ENCODE results near the gene NFYA. TPM values are rescaled to one million over a fixed set of nuclear protein-coding genes. Genes with fewer than 3 reads are reported as not detected.
"Not testable (repeated sequence)": the region's sequence is repeated elsewhere in the genome, so short reads cannot be mapped to it uniquely, and the experiment has no call there.

Gene NFYA
- total and polyA plus RNA-seq, 7 experiments from 2014 or later: 18.6 to 63.3 (median 35.9) TPM

DNA sequence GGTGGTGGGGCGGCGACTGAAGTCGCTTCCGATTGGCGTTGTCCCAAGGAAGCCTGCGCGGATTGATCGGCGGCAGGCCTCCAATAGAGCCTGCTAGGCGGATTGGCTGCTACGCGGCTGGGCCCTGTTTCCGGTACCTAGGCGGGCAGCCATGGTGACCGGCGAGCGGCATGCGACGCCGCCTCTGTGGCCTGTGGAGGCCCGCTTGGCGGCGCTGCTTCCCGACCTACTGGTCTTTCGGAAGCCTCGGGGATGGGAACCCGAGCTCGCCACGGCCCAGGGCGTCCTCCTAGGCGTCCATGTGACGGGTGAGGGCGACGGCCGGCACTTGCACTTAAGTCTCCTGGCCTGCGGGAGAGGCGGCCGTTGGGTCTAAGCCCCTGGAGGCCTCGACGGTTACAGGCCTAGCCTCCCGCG is 28.1 kb downstream of the NFYA start:
- peak in 2 of 9 donors; percentile 43 to 59 for DNase-seq
- Mint-ChIP-seq H3K27me3 (no peaks in the 10 kb centered on the region), H3K9me3 (no peaks in the 10 kb centered on the region), H3K36me3 (peaks cover 26 to 42% (median 28%) of the 10 kb centered on the region in 5 donors), H3K4me1 (peaks cover 0 to 25% (median 17%) of the 10 kb centered on the region in 7 donors), H3K4me3 (peak overlapping the region in 3 of 10 donors; percentile 29 to 58 (median 39)), H3K27ac (peak overlapping the region in 3 of 9 donors; percentile 65 to 81 (median 72))
- no peaks in the 10 kb centered on the region for H3K27me3 ChIP-seq (ENCODE audit: control insufficient read depth in 2 of 2, insufficient read depth in 2 of 2, low read length in 2 of 2)
- H3K36me3 ChIP-seq (ENCODE audit: control insufficient read depth in 2 of 3, insufficient read depth in 3 of 3, low read length in 3 of 3): peaks cover 24 to 50% (median 26%) of the 10 kb centered on the region in 3 experiments
- ChIA-PET POLR2A (no interaction called here), CTCF (no interaction called here)
- ATAC-seq: no peak
- H3K9me3 ChIP-seq (ENCODE audit: control insufficient read depth in 2 of 3, low read length in 3 of 3): no peaks in the 10 kb centered on the region
- H3K4me3 ChIP-seq (ENCODE audit: low read length): no peak overlapping the region
- no peak overlapping the region for H3K27ac ChIP-seq (ENCODE audit: low read depth, low read length)
- H3K4me1 ChIP-seq (ENCODE audit: control insufficient read depth in 2 of 2, insufficient read depth in 2 of 2, low read length in 2 of 2): no peaks in the 10 kb centered on the region
- intact Hi-C loops (cut with micrococcal nuclease): no loop called here

GRCh38 chr6:41103847-41104246 is 31.1 kb downstream of the NFYA start:
- Mint-ChIP-seq H3K27me3 (no peaks in the 10 kb centered on the region), H3K4me3 (no peak overlapping the region), H3K4me1 (peaks cover 0 to 16% (median 7%) of the 10 kb centered on the region in 7 donors), H3K9me3 (no peaks in the 10 kb centered on the region), H3K36me3 (peaks cover 8 to 24% (median 15%) of the 10 kb centered on the region in 5 donors), H3K27ac (no peak overlapping the region)
- Histone ChIP-seq H3K4me1 (ENCODE audit: control insufficient read depth in 2 of 2, insufficient read depth in 2 of 2, low read length in 2 of 2) (no peaks in the 10 kb centered on the region), H3K4me3 (ENCODE audit: low read length) (no peak overlapping the region), H3K27ac (ENCODE audit: low read depth, low read length) (no peak overlapping the region), H3K27me3 (ENCODE audit: control insufficient read depth in 2 of 2, insufficient read depth in 2 of 2, low read length in 2 of 2) (no peaks in the 10 kb centered on the region), H3K9me3 (ENCODE audit: control insufficient read depth in 2 of 3, low read length in 3 of 3) (no peaks in the 10 kb centered on the region), H3K36me3 (ENCODE audit: control insufficient read depth in 2 of 3, insufficient read depth in 3 of 3, low read length in 3 of 3) (peaks cover 2 to 21% (median 4%) of the 10 kb centered on the region in 3 experiments)
- POLR2A ChIA-PET: interaction anchor here (0.6 kb wide), 1 partner anchor 16 kb away, joined by 6 read pairs; no protein-coding TSS in a partner anchor
- ATAC-seq (no peak), DNase-seq (no peak)
- CTCF ChIA-PET: no interaction called here
- intact Hi-C loops (cut with micrococcal nuclease): no loop called here

DNA sequence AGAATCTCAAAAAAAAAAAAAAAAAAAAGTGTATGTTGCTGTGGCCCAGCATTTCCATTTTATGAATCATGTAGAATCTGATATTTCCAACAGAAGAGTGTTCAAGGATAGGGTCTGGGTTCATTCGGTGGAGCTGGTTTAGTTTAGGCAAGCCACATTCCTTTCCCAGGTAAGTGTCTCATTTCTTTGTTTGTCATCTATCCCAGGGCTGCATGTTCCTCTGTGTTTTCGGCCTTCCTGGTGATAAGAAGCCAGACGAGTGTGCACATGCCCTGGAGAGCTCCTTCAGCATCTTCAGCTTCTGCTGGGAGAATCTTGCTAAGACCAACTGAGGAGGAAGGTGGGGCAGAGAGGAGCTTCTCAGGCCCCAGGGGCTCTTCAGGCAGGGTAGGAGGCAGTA is 38.2 kb downstream of the NFYA start:
- Histone ChIP-seq H3K4me3 (ENCODE audit: low read length) (no peak overlapping the region), H3K27ac (ENCODE audit: low read depth, low read length) (no peak overlapping the region), H3K27me3 (ENCODE audit: control insufficient read depth in 2 of 2, insufficient read depth in 2 of 2, low read length in 2 of 2) (no peaks in the 10 kb centered on the region), H3K9me3 (ENCODE audit: control insufficient read depth in 2 of 3, low read length in 3 of 3) (no peaks in the 10 kb centered on the region), H3K36me3 (ENCODE audit: control insufficient read depth in 2 of 3, insufficient read depth in 3 of 3, low read length in 3 of 3) (peaks cover 0 to 4% (median 0%) of the 10 kb centered on the region in 3 experiments), H3K4me1 (ENCODE audit: control insufficient read depth in 2 of 2, insufficient read depth in 2 of 2, low read length in 2 of 2) (no peaks in the 10 kb centered on the region)
- CTCF ChIA-PET: no interaction called here
- Mint-ChIP-seq H3K9me3 (no peaks in the 10 kb centered on the region), H3K4me3 (no peak overlapping the region), H3K27me3 (no peaks in the 10 kb centered on the region), H3K36me3 (peaks cover 0 to 29% (median 15%) of the 10 kb centered on the region in 5 donors), H3K27ac (peak overlapping the region in 1 of 9 donors; percentile 23), H3K4me1 (no peaks in the 10 kb centered on the region)
- intact Hi-C loops (cut with micrococcal nuclease): no loop called here
- no peak for ATAC-seq
- no peak for DNase-seq
- POLR2A ChIA-PET: no interaction called here

GRCh38 chr6:41115027-41115426 is 42.3 kb downstream of the NFYA start:
- intact Hi-C loops (cut with micrococcal nuclease); H3K27ac Mint-ChIP-seq; H3K4me3 Mint-ChIP-seq; H3K4me1 ChIP-seq (ENCODE audit: control insufficient read depth in 2 of 2, insufficient read depth in 2 of 2, low read length in 2 of 2); DNase-seq; ATAC-seq; H3K36me3 ChIP-seq (ENCODE audit: control insufficient read depth in 2 of 3, insufficient read depth in 3 of 3, low read length in 3 of 3); H3K4me3 ChIP-seq (ENCODE audit: low read length); H3K27me3 ChIP-seq (ENCODE audit: control insufficient read depth in 2 of 2, insufficient read depth in 2 of 2, low read length in 2 of 2); H3K9me3 Mint-ChIP-seq; H3K27ac ChIP-seq (ENCODE audit: low read depth, low read length); POLR2A ChIA-PET; H3K27me3 Mint-ChIP-seq; H3K9me3 ChIP-seq (ENCODE audit: control insufficient read depth in 2 of 3, low read length in 3 of 3); H3K4me1 Mint-ChIP-seq; CTCF ChIA-PET: not testable (repeated sequence)
- peaks cover 0 to 37% (median 18%) of the 10 kb centered on the region in 5 donors for H3K36me3 Mint-ChIP-seq

GRCh38 chr6:41119508-41119907 is 46.7 kb downstream of the NFYA start:
- Histone ChIP-seq H3K36me3 (ENCODE audit: control insufficient read depth in 2 of 3, insufficient read depth in 3 of 3, low read length in 3 of 3) (peaks cover 0 to 18% (median 0%) of the 10 kb centered on the region in 3 experiments), H3K27ac (ENCODE audit: low read depth, low read length) (no peak overlapping the region), H3K4me3 (ENCODE audit: low read length) (no peak overlapping the region), H3K27me3 (ENCODE audit: control insufficient read depth in 2 of 2, insufficient read depth in 2 of 2, low read length in 2 of 2) (no peaks in the 10 kb centered on the region), H3K4me1 (ENCODE audit: control insufficient read depth in 2 of 2, insufficient read depth in 2 of 2, low read length in 2 of 2) (no peaks in the 10 kb centered on the region), H3K9me3 (ENCODE audit: control insufficient read depth in 2 of 3, low read length in 3 of 3) (no peaks in the 10 kb centered on the region)
- no peaks in the 10 kb centered on the region for H3K27me3 Mint-ChIP-seq
- H3K27ac Mint-ChIP-seq: no peak overlapping the region
- H3K4me1 Mint-ChIP-seq: no peaks in the 10 kb centered on the region
- H3K36me3 Mint-ChIP-seq: peaks cover 3 to 56% (median 32%) of the 10 kb centered on the region in 5 donors
- no peak overlapping the region for H3K4me3 Mint-ChIP-seq
- ATAC-seq (no peak), DNase-seq (no peak)
- CTCF ChIA-PET: no interaction called here
- intact Hi-C loops (cut with micrococcal nuclease): no loop called here
- H3K9me3 Mint-ChIP-seq: no peaks in the 10 kb centered on the region
- POLR2A ChIA-PET: no interaction called here

- no peaks in the 10 kb centered on the region for H3K9me3 Mint-ChIP-seq
- ATAC-seq (no peak), DNase-seq (no peak)
- H3K27ac Mint-ChIP-seq: no peak overlapping the region
- no peaks in the 10 kb centered on the region for H3K9me3 ChIP-seq (ENCODE audit: control insufficient read depth in 2 of 3, low read length in 3 of 3)
- H3K27me3 Mint-ChIP-seq: no peaks in the 10 kb centered on the region
- H3K4me3 Mint-ChIP-seq: no peak overlapping the region
- intact Hi-C loops (cut with micrococcal nuclease): no loop called here
- ChIA-PET CTCF (no interaction called here), POLR2A (no interaction called here)
- H3K36me3 Mint-ChIP-seq: peaks cover 3 to 59% (median 29%) of the 10 kb centered on the region in 5 donors
- H3K27ac ChIP-seq (ENCODE audit: low read depth, low read length): no peak overlapping the region
- H3K27me3 ChIP-seq (ENCODE audit: control insufficient read depth in 2 of 2, insufficient read depth in 2 of 2, low read length in 2 of 2): no peaks in the 10 kb centered on the region
- peaks cover 0 to 18% (median 0%) of the 10 kb centered on the region in 3 experiments for H3K36me3 ChIP-seq (ENCODE audit: control insufficient read depth in 2 of 3, insufficient read depth in 3 of 3, low read length in 3 of 3)
- no peaks in the 10 kb centered on the region for H3K4me1 ChIP-seq (ENCODE audit: control insufficient read depth in 2 of 2, insufficient read depth in 2 of 2, low read length in 2 of 2)
- no peak overlapping the region for H3K4me3 ChIP-seq (ENCODE audit: low read length)
- no peaks in the 10 kb centered on the region for H3K4me1 Mint-ChIP-seq
Observed at GRCh38 chr6:41120058-41120457, 47.3 kb downstream of the NFYA start.

DNA sequence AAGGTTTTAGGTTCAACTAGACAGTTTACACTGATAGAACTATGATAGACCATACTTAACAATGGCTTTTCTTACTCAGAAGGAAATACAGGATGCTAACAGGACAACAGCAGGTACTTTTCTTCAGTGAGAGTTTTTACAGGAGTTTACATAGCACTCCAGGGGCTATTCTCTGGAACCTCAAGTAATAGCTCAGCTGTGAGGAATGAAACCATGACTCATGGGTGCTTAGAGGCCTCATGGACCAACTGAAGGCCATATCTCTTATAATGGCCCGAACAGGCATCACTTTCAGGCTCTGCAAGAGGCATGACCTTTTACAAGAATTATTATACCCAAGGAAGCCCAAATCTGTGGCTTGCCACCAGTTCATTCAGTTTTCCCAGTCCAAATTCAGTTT is 49.6 kb downstream of the NFYA start:
- intact Hi-C loops (cut with micrococcal nuclease): no loop called here
- Mint-ChIP-seq H3K4me3 (no peak overlapping the region), H3K27me3 (no peaks in the 10 kb centered on the region), H3K4me1 (no peaks in the 10 kb centered on the region), H3K9me3 (peaks cover 0 to 2% (median 0%) of the 10 kb centered on the region in 11 donors), H3K27ac (no peak overlapping the region), H3K36me3 (peaks cover 7 to 57% (median 34%) of the 10 kb centered on the region in 5 donors)
- peaks cover 0 to 18% (median 0%) of the 10 kb centered on the region in 3 experiments for H3K36me3 ChIP-seq (ENCODE audit: control insufficient read depth in 2 of 3, insufficient read depth in 3 of 3, low read length in 3 of 3)
- no peak overlapping the region for H3K27ac ChIP-seq (ENCODE audit: low read depth, low read length)
- DNase-seq (no peak), ATAC-seq (no peak)
- no peaks in the 10 kb centered on the region for H3K4me1 ChIP-seq (ENCODE audit: control insufficient read depth in 2 of 2, insufficient read depth in 2 of 2, low read length in 2 of 2)
- ChIA-PET CTCF (no interaction called here), POLR2A (no interaction called here)
- H3K27me3 ChIP-seq (ENCODE audit: control insufficient read depth in 2 of 2, insufficient read depth in 2 of 2, low read length in 2 of 2): no peaks in the 10 kb centered on the region
- no peaks in the 10 kb centered on the region for H3K9me3 ChIP-seq (ENCODE audit: control insufficient read depth in 2 of 3, low read length in 3 of 3)
- no peak overlapping the region for H3K4me3 ChIP-seq (ENCODE audit: low read length)

Measured in naive thymus-derived CD4-positive, alpha-beta T cell (primary cell).